Measurements from ENCODE around the gene CSPG4. TPM values are rescaled to one million over a fixed set of nuclear protein-coding genes. Genes with fewer than 3 reads are reported as not detected.

Gene CSPG4
- total and polyA plus RNA-seq, 2 of the 13 experiments (the other 11 are each of a cell fraction or from before 2014, with no cell fraction given) = 0.01 to 0.04 TPM

- TF ChIP-seq BCL3 (CRISPR knock-in tag; IDR thresholded peaks at IDR 0.05) (peak; percentile 41; the same call in 1 of the 2 replicates), PITX1 (CRISPR knock-in tag; IDR thresholded peaks at IDR 0.05) (no peak), ZNF382 (CRISPR knock-in tag; IDR thresholded peaks at IDR 0.05; ENCODE audit: borderline replicate concordance) (no peak), ARID5B (CRISPR knock-in tag; IDR thresholded peaks at IDR 0.05) (no peak), ZKSCAN1 (IDR thresholded peaks at IDR 0.05; ENCODE audit: low read length) (no peak), PTBP1 (IDR thresholded peaks at IDR 0.05; ENCODE audit: low read depth, low read length, poor library complexity, severe bottlenecking) (no peak), ZNF816 (CRISPR knock-in tag; IDR thresholded peaks at IDR 0.05; ENCODE audit: borderline replicate concordance) (no peak), ZNF772 (CRISPR knock-in tag; IDR thresholded peaks at IDR 0.05) (peak; percentile 53; the same call in 1 of the 2 replicates), ZNF674 (CRISPR knock-in tag; IDR thresholded peaks at IDR 0.05; ENCODE audit: low read depth) (0 out of 2 replicates have a peak, but pooled peaks have one; percentile 80), ZNF256 (CRISPR knock-in tag; conservative IDR thresholded peaks at IDR 0.05) (no peak), BORCS8-MEF2B (CRISPR knock-in tag; IDR thresholded peaks at IDR 0.05) (no peak), MYPOP (CRISPR knock-in tag; IDR thresholded peaks at IDR 0.05) (no peak), SKI (IDR thresholded peaks at IDR 0.05; ENCODE audit: partially characterized antibody) (no peak), NCOR1 (IDR thresholded peaks at IDR 0.05; ENCODE audit: borderline replicate concordance, low read length) (no peak), CHD2 (IDR thresholded peaks at IDR 0.05; ENCODE audit: low read depth, low read length) (no peak), ZNF362 (CRISPR knock-in tag; IDR thresholded peaks at IDR 0.05; ENCODE audit: borderline replicate concordance) (no peak), ZNF383 (CRISPR knock-in tag; IDR thresholded peaks at IDR 0.05; ENCODE audit: borderline replicate concordance) (no peak), MIXL1 (CRISPR knock-in tag; IDR thresholded peaks at IDR 0.05) (no peak), ZFP82 (CRISPR knock-in tag; IDR thresholded peaks at IDR 0.05; ENCODE audit: borderline replicate concordance) (no peak), PHB2 (IDR thresholded peaks at IDR 0.05; ENCODE audit: partially characterized antibody) (no peak), ZNF784 (CRISPR knock-in tag; IDR thresholded peaks at IDR 0.05; ENCODE audit: borderline replicate concordance) (peak; percentile 69; the same call in 1 of the 2 replicates)
Measured at GRCh38 chr15:75646944-75647364, 65.7 kb downstream of the CSPG4 start (continued).

Data from HepG2 (cell line).